H1 (cell line): ENCODE results near the gene PRR16. TPM values are rescaled to one million over a fixed set of nuclear protein-coding genes. Genes with fewer than 3 reads are reported as not detected.

ENCODE experiments used
- CTCF ChIA-PET: fragments of 300-600 bp; sonication (Branson Sonifier 250); formaldehyde crosslinking; loops from one replicate; lab custom pipeline; 2021; ENCODE audit not compliant: partially characterized antibody; lab: Charles Lee
- POLR2A ChIA-PET: fragments of 300-600 bp; sonication (Branson Sonifier 250); formaldehyde crosslinking; loops from one replicate; lab custom pipeline; 2021; ENCODE audit warnings: inconsistent platforms; ENCODE audit not compliant: partially characterized antibody; lab: Charles Lee
- DNase-seq, 2 experiments: peaks; one replicate each; pipeline versions ENCODE4 v3.0.0 to v3.0.0-alpha.2; 2010 to 2022; ENCODE audit warnings: low spot score in 2 of 2, low read depth in 1 of 2, mixed read lengths in 1 of 2
- FAIRE-seq: peaks from 2 replicates; lab custom pipeline; 2011; peaks lifted over from hg19 to GRCh38; lab: Jason Lieb, UNC
- H2AFZ ChIP-seq: 2 replicates; pipeline ENCODE4 v1.8.1; 2012; ENCODE audit warnings: low read length, inconsistent platforms
- H2AK5ac ChIP-seq: 2 replicates; pipeline ENCODE4 v1.6.1; 2013; ENCODE audit warnings: low read depth, low read length
- H2BK120ac ChIP-seq: replicated peaks from 2 replicates; pipeline ENCODE3; 2013; ENCODE audit warnings: low read depth, low read length, inconsistent platforms
- H2BK12ac ChIP-seq: 2 replicates; pipeline ENCODE4 v1.6.1; 2013; ENCODE audit warnings: low read depth, low read length
- H2BK15ac ChIP-seq: 2 replicates; pipeline ENCODE4 v1.6.1; 2013; ENCODE audit warnings: low read length
- H2BK20ac ChIP-seq: 2 replicates; pipeline ENCODE4 v1.6.1; 2013; ENCODE audit warnings: low read length
- H2BK5ac ChIP-seq: 2 replicates; pipeline ENCODE4 v1.6.1; 2013; ENCODE audit warnings: low read depth, low read length
- H3K14ac ChIP-seq: 2 replicates; pipeline ENCODE4 v1.6.1; 2013; ENCODE audit warnings: inconsistent platforms; ENCODE audit not compliant: insufficient read length
- H3K18ac ChIP-seq: 2 replicates; pipeline ENCODE4 v1.6.1; 2013; ENCODE audit warnings: low read length; ENCODE audit errors: extremely low read depth
- H3K23ac ChIP-seq: 2 replicates; pipeline ENCODE4 v1.6.1; 2013; ENCODE audit warnings: inconsistent platforms; ENCODE audit not compliant: insufficient read length
- H3K23me2 ChIP-seq: 2 replicates; pipeline ENCODE4 v1.6.1; 2013; ENCODE audit warnings: low read depth, low read length
- H3K27ac ChIP-seq: 2 replicates; pipeline ENCODE4 v1.6.1; 2011; ENCODE audit warnings: low read depth, low read length, inconsistent platforms
- H3K27me3 ChIP-seq, 4 experiments: replicated peaks in 1 of 4; 1 replicate in 1 of 4; 2 replicates in 3 of 4; pipeline versions ENCODE4 v1.6.1 to v1.8.1; 2011 to 2013; ENCODE audit warnings: low read length in 3 of 4, mild to moderate bottlenecking in 3 of 4, inconsistent platforms in 2 of 4, mixed read lengths in 2 of 4, moderate library complexity in 1 of 4; ENCODE audit not compliant: control insufficient read depth in 3 of 4, insufficient read depth in 3 of 4; ENCODE audit errors: extremely low read depth in 1 of 4
- H3K36me3 ChIP-seq, 4 experiments: 2 replicates each; pipeline versions ENCODE4 v1.6.1 to v1.8.1; 2011 to 2013; ENCODE audit warnings: mild to moderate bottlenecking in 4 of 4, low read length in 3 of 4, moderate library complexity in 2 of 4, control low read depth in 1 of 4, inconsistent platforms in 1 of 4; ENCODE audit not compliant: insufficient read depth in 4 of 4, control insufficient read depth in 2 of 4
- H3K4ac ChIP-seq: replicated peaks from 2 replicates; pipeline ENCODE3; 2013; ENCODE audit warnings: low read length, low read depth, mixed read lengths, inconsistent platforms; ENCODE audit not compliant: insufficient read length
- H3K4me1 ChIP-seq, 4 experiments: replicated peaks in 1 of 4; 1 replicate in 1 of 4; 2 replicates in 3 of 4; pipeline versions ENCODE4 v1.6.1 to v1.8.1; 2011 to 2013; ENCODE audit warnings: low read length in 3 of 4, inconsistent platforms in 2 of 4, mixed read lengths in 1 of 4; ENCODE audit not compliant: insufficient read depth in 4 of 4, control insufficient read depth in 3 of 4
- H3K4me2 ChIP-seq, 2 experiments: 2 replicates each; pipeline versions ENCODE4 v1.6.1 to v1.8.1; 2011 to 2013; ENCODE audit warnings: low read depth in 2 of 2, low read length in 2 of 2, control low read depth in 1 of 2, inconsistent platforms in 1 of 2, mild to moderate bottlenecking in 1 of 2; ENCODE audit not compliant: insufficient read depth in 1 of 2
- H3K4me3 ChIP-seq, 4 experiments: fragments of 200-600, 300-600 bp in 1 of 4; sonication (generic), shearing (Covaris generic), sonication (Bioruptor Twin) in 1 of 4; 2 replicates each; pipeline versions ENCODE4 v1.5.1 to v1.8.1; 2011 to 2016; ENCODE audit warnings: low read length in 4 of 4, low read depth in 3 of 4, control low read depth in 2 of 4, inconsistent platforms in 2 of 4, mild to moderate bottlenecking in 2 of 4, mixed read lengths in 1 of 4, moderate library complexity in 1 of 4; ENCODE audit not compliant: insufficient read depth in 2 of 4; ENCODE audit errors: extremely low read depth in 1 of 4
- H3K56ac ChIP-seq: replicated peaks from 2 replicates; pipeline ENCODE3; 2013; ENCODE audit warnings: low read depth, mild to moderate bottlenecking, mixed read lengths, low read length, inconsistent platforms; ENCODE audit not compliant: insufficient read length
- H3K79me1 ChIP-seq: 2 replicates; pipeline ENCODE4 v1.6.1; 2013; ENCODE audit warnings: low read depth, low read length, control low read depth
- H3K79me2 ChIP-seq, 2 experiments: 2 replicates each; pipeline versions ENCODE4 v1.6.1 to v1.8.1; 2012 to 2013; ENCODE audit warnings: low read length in 2 of 2, mild to moderate bottlenecking in 2 of 2, inconsistent platforms in 1 of 2; ENCODE audit not compliant: insufficient read depth in 2 of 2, control insufficient read depth in 1 of 2
- H3K9ac ChIP-seq, 4 experiments: replicated peaks in 1 of 4; 1 replicate in 1 of 4; 2 replicates in 3 of 4; pipeline versions ENCODE4 v1.6.1 to v1.8.1; 2011 to 2013; ENCODE audit warnings: low read depth in 3 of 4, low read length in 3 of 4, control low read depth in 2 of 4, mild to moderate bottlenecking in 2 of 4, moderate library complexity in 2 of 4, inconsistent platforms in 1 of 4; ENCODE audit errors: extremely low read depth in 1 of 4
- H3K9me3 ChIP-seq, 2 experiments: 2 replicates each; pipeline versions ENCODE4 v1.6.1 to v1.8.1; 2012 to 2013; ENCODE audit warnings: mild to moderate bottlenecking in 2 of 2, moderate library complexity in 2 of 2, control low read depth in 1 of 2, inconsistent platforms in 1 of 2, low read depth in 1 of 2, low read length in 1 of 2, mixed read lengths in 1 of 2; ENCODE audit not compliant: insufficient read depth in 2 of 2
- H4K20me1 ChIP-seq, 2 experiments: replicated peaks in 1 of 2; 2 replicates each; pipeline versions ENCODE3 to v1.8.1; 2011 to 2013; ENCODE audit warnings: inconsistent platforms in 2 of 2, low read length in 2 of 2, mild to moderate bottlenecking in 1 of 2; ENCODE audit not compliant: insufficient read depth in 2 of 2, control insufficient read depth in 1 of 2
- H4K5ac ChIP-seq: 2 replicates; pipeline ENCODE4 v1.6.1; 2013; ENCODE audit warnings: low read length, low read depth, mixed read lengths, inconsistent platforms; ENCODE audit not compliant: insufficient read length
- H4K8ac ChIP-seq: 2 replicates; pipeline ENCODE4 v1.8.0; 2013; ENCODE audit warnings: mild to moderate bottlenecking, moderate library complexity, low read length, inconsistent platforms; ENCODE audit not compliant: insufficient read depth; ENCODE audit errors: extremely low read depth
- H4K91ac ChIP-seq: replicated peaks from 2 replicates; pipeline ENCODE3; 2013; ENCODE audit warnings: low read length, mixed read lengths, inconsistent platforms; ENCODE audit not compliant: insufficient read length
- CEBPB ChIP-seq: IDR thresholded peaks from 2 replicates; pipeline ENCODE4 v1.6.1; 2012; ENCODE audit warnings: low read depth, low read length
- NRF1 ChIP-seq: IDR thresholded peaks from 2 replicates; pipeline ENCODE4 v1.6.1; 2011; ENCODE audit warnings: mild to moderate bottlenecking, low read depth, low read length, improper control_type of control experiment
- POU5F1 ChIP-seq: IDR thresholded peaks from 2 replicates; pipeline ENCODE4 v1.6.1; 2011; ENCODE audit warnings: low read depth, mild to moderate bottlenecking, low read length, moderate library complexity
- WGBS, 2 experiments: shearing (Covaris generic) in 1 of 2; methylation state at CpG; one replicate each; pipeline versions ENCODE4 v1.1.6 to v1.1.7; 2013 to 2015; ENCODE audit warnings: low lambda C conversion rate in 2 of 2, mixed read lengths in 2 of 2, inconsistent platforms in 1 of 2, low coverage in 1 of 2, missing lambda C conversion rate in 1 of 2; ENCODE audit not compliant: insufficient replicate concordance in 2 of 2, insufficient coverage in 1 of 2, insufficient read length in 1 of 2; ENCODE audit errors: extremely low coverage in 1 of 2, missing lambda C conversion rate in 1 of 2; 5-methylcytosine and 5-hydroxymethylcytosine counted together
- polyA plus RNA-seq, 7 experiments: library from polyadenylated mRNA; depleted of rRNA in 3 of 7; stranded (reverse) in 5 of 7; unstranded in 2 of 7; fragments of >200 nt in 5 of 7; fragments of 200-250 nt in 2 of 7; gene quantifications; 1 replicate in 5 of 7; 2 replicates in 1 of 7; 4 replicates in 1 of 7; pipeline versions ENCODE4 v1.2.1 to v1.2.3, GENCODE V29; 2011 to 2013; ENCODE audit warnings: missing spikeins in 2 of 7, mixed read lengths in 2 of 7
- total RNA-seq: library from RNA; stranded (reverse); fragmentation: NEBNext Ultra II Directional; extraction: Animal tissue kit (Norgen Biotek cat#: 25700); gene quantifications from 2 replicates; pipeline ENCODE4 v1.2.1, GENCODE V29; 2021

Gene PRR16
- total and polyA plus RNA-seq, 2 of the 8 experiments (the other 6 are each of a cell fraction or from before 2014, with no cell fraction given) = 0.73 to 1.6 TPM

GRCh38 chr5:120538644-120539043 lies 74.5 kb downstream of the PRR16 start:
- ChIA-PET POLR2A (no interaction called here), CTCF (no interaction called here)
- H3K23me2 ChIP-seq = no peaks in the 10 kb centered on the region
- H2AFZ ChIP-seq = peak overlapping the region; percentile 72
- no peak overlapping the region for H3K23ac ChIP-seq
- 85% methylated on average over 2 of the region's 2 CpGs; no CpG with 5 or more reads in 1 of the 2 experiments for WGBS, 2 experiments
- H2BK120ac ChIP-seq = no peak overlapping the region
- no peak overlapping the region for H4K8ac ChIP-seq
- H3K56ac ChIP-seq = no peak overlapping the region
- no peak overlapping the region for H2AK5ac ChIP-seq
- no peak overlapping the region for H3K9ac ChIP-seq
- no peak overlapping the region for H4K5ac ChIP-seq
- H3K27ac ChIP-seq = no peak overlapping the region
- H3K4ac ChIP-seq = no peak overlapping the region
- TF ChIP-seq NRF1 (no peak), POU5F1 (no peak), CEBPB (no peak)
- no peak overlapping the region for H2BK12ac ChIP-seq
- no peaks in the 10 kb centered on the region for H3K79me2 ChIP-seq
- no peak overlapping the region for H3K14ac ChIP-seq
- H4K91ac ChIP-seq = no peak overlapping the region
- H3K36me3 ChIP-seq = no peaks in the 10 kb centered on the region
- no peak overlapping the region for H2BK20ac ChIP-seq
- no peaks in the 10 kb centered on the region for H4K20me1 ChIP-seq
- H3K4me1 ChIP-seq = peaks cover 0 to 6% (median 1%) of the 10 kb centered on the region in 4 experiments; a peak in 2 of 7 replicates
- no peaks in the 10 kb centered on the region for H3K27me3 ChIP-seq
- DNase-seq (no peak), FAIRE-seq (no peak)
- H2BK15ac ChIP-seq = no peak overlapping the region
- no peak overlapping the region for H3K18ac ChIP-seq
- H3K4me3 ChIP-seq = no peak overlapping the region
- H3K79me1 ChIP-seq = no peaks in the 10 kb centered on the region
- no peak overlapping the region for H3K4me2 ChIP-seq
- no peaks in the 10 kb centered on the region for H3K9me3 ChIP-seq
- H2BK5ac ChIP-seq = no peak overlapping the region
